Measurements from ENCODE around the gene ENGASE. TPM values are rescaled to one million over a fixed set of nuclear protein-coding genes. Genes with fewer than 3 reads are reported as not detected.

The ENGASE gene
- total RNA-seq, 1 donor from 2014 or later = 72.6 TPM

- Mint-ChIP-seq H3K36me3 (no peaks in the 10 kb centered on the region), H3K27me3 (peaks cover 27% of the 10 kb centered on the region), H3K4me3 (no peak overlapping the region), H3K27ac (no peak overlapping the region), H3K4me1 (ENCODE audit: unreplicated experiment) (peaks cover under 1% of the 10 kb centered on the region), H3K9me3 (no peaks in the 10 kb centered on the region)
- DNase-seq (ENCODE audit: extremely low spot score, unreplicated experiment) = no peak
- no peak for TF ChIP-seq CTCF (conservative IDR thresholded peaks at IDR 0.05)
Measured at GRCh38 chr17:79131701-79132100, 57.1 kb downstream of the ENGASE start.

- Mint-ChIP-seq H3K36me3 (no peaks in the 10 kb centered on the region), H3K4me1 (ENCODE audit: unreplicated experiment) (peaks cover 4% of the 10 kb centered on the region), H3K4me3 (no peak overlapping the region), H3K27me3 (peaks cover 27% of the 10 kb centered on the region), H3K9me3 (no peaks in the 10 kb centered on the region), H3K27ac (no peak overlapping the region)
- no peak for DNase-seq (ENCODE audit: extremely low spot score, unreplicated experiment)
- TF ChIP-seq CTCF (conservative IDR thresholded peaks at IDR 0.05) = no peak
Measured at GRCh38 chr17:79132271-79133064, 57.8 kb downstream of the ENGASE start.

- no peak for TF ChIP-seq CTCF (conservative IDR thresholded peaks at IDR 0.05)
- no peaks in the 10 kb centered on the region for H3K36me3 Mint-ChIP-seq
- H3K4me3 Mint-ChIP-seq = no peak overlapping the region
- H3K27me3 Mint-ChIP-seq = peaks cover 28% of the 10 kb centered on the region
- H3K9me3 Mint-ChIP-seq = no peaks in the 10 kb centered on the region
- no peak for DNase-seq (ENCODE audit: extremely low spot score, unreplicated experiment)
- peaks cover 12% of the 10 kb centered on the region for H3K4me1 Mint-ChIP-seq (ENCODE audit: unreplicated experiment)
- H3K27ac Mint-ChIP-seq = no peak overlapping the region
Measured at GRCh38 chr17:79133214-79133613, 58.6 kb downstream of the ENGASE start.

- H3K27ac Mint-ChIP-seq = no peak overlapping the region
- DNase-seq (ENCODE audit: extremely low spot score, unreplicated experiment) = no peak
- H3K27me3 Mint-ChIP-seq = peaks cover 31% of the 10 kb centered on the region
- no peak overlapping the region for H3K4me3 Mint-ChIP-seq
- TF ChIP-seq CTCF (conservative IDR thresholded peaks at IDR 0.05) = no peak
- H3K36me3 Mint-ChIP-seq = no peaks in the 10 kb centered on the region
- no peaks in the 10 kb centered on the region for H3K9me3 Mint-ChIP-seq
- peaks cover 15% of the 10 kb centered on the region for H3K4me1 Mint-ChIP-seq (ENCODE audit: unreplicated experiment)
Measured at GRCh38 chr17:79133985-79134384, 59.4 kb downstream of the ENGASE start.

GRCh38 chr17:79135011-79135410, 60.4 kb downstream of the ENGASE start:
- no peaks in the 10 kb centered on the region for H3K9me3 Mint-ChIP-seq
- no peak for TF ChIP-seq CTCF (conservative IDR thresholded peaks at IDR 0.05)
- peaks cover 15% of the 10 kb centered on the region for H3K4me1 Mint-ChIP-seq (ENCODE audit: unreplicated experiment)
- H3K27me3 Mint-ChIP-seq = peaks cover 30% of the 10 kb centered on the region
- H3K36me3 Mint-ChIP-seq = no peaks in the 10 kb centered on the region
- DNase-seq (ENCODE audit: extremely low spot score, unreplicated experiment) = no peak
- H3K27ac Mint-ChIP-seq = no peak overlapping the region
- no peak overlapping the region for H3K4me3 Mint-ChIP-seq
